ENCODE results near the gene KCTD20.

The KCTD20 gene

DNA sequence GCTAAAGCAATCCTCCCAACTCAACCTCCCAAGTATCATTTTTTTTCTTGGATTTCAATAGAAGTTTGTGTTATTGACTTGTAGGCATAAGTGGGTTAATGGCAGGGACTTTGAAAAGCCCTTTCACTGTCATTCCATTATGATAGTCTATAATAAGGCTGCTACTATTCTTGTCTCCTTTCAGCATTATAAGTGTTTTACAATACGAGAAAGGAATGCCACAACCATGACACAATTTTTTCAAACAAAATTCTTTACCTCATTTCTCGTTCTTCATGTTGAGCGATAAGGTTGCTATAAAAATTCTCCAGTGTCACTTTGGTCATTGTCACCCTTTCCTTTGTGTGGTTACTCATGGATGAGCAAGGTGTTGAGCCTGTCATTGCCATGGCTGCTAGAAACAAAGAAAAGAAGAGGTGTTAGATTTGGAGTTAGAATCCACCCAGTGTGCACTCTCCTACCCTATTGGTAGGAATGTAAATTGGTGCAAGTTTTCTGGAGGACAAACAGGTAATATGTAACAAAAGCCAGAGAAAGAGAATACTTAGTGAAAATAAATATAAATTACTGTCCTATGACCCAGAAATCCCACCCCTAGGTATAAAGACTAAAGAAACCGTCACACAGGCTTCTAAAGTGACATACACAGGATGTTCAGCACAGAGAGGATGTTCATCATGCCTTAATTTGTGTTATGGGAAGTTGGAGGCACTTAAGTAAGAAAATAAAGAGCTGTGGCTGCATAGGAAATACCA lies 97.2 kb downstream of the KCTD20 start:
- TF ChIP-seq Cebpa-rat (IDR thresholded peaks at IDR 0.05) = no peak
- no peak overlapping the region for H3K4me3 ChIP-seq
- 0 out of 22 replicates have a peak overlapping the region, but pooled peaks of 2 of the 11 experiments have one; percentile 7 to 12 for H3K4me2 ChIP-seq
- H3K27ac ChIP-seq = peak overlapping the region in 1 of 11 experiments; percentile 5; a peak in 1 of 22 replicates
- no peaks in the 10 kb centered on the region for H3K9me3 ChIP-seq (replicated peaks in 1 of 11)
- H4K20me1 ChIP-seq = peaks cover 37 to 100% (median 97%) of the 10 kb centered on the region in 11 experiments; a peak in 21 of 22 replicates
- H3K36me3 ChIP-seq = peaks cover 69 to 100% (median 92%) of the 10 kb centered on the region in 11 experiments
- H3K27me3 ChIP-seq = no peaks in the 10 kb centered on the region
- no peak overlapping the region for H3K9ac ChIP-seq
- H3K4me1 ChIP-seq = peaks cover 36 to 50% (median 43%) of the 10 kb centered on the region in 10 experiments
